Stomach (tissue), 4 donors: ENCODE measurements around the gene BPTF.
"Not testable (repeated sequence)": the region's sequence is repeated elsewhere in the genome, so short reads cannot be mapped to it uniquely, and the experiment has no call there.

Experiments used
- CTCF ChIP-seq, 7 experiments: fragments of 450-650 bp in 4 of 7; fragments of 200-600 bp in 3 of 7; sonication (generic) in 3 of 7; IDR thresholded peaks; one replicate each; pipeline ENCODE4 v1.5.1; 2016 to 2019; ENCODE audit warnings: antibody characterized with exemption in 7 of 7, control low read depth in 2 of 7, mild to moderate bottlenecking in 1 of 7
- EP300 ChIP-seq: sonication (generic); formaldehyde crosslinking; IDR thresholded peaks from one replicate; pipeline ENCODE4 v1.6.1; 2017; ENCODE audit warnings: antibody characterized with exemption
- POLR2A ChIP-seq, 4 donors: fragments of 450-650 bp; IDR thresholded peaks; one replicate each; pipeline ENCODE4 v1.6.1; 2016; ENCODE audit warnings: antibody characterized with exemption in 4 of 4, control low read depth in 2 of 4, mild to moderate bottlenecking in 1 of 4, moderate library complexity in 1 of 4

- not testable (repeated sequence) for TF ChIP-seq CTCF (IDR thresholded peaks at IDR 0.05); EP300; POLR2A (IDR thresholded peaks at IDR 0.05)
Measured at GRCh38 chr17:67905298-67905697, 80.0 kb downstream of the BPTF start.
